ENCODE results near the gene CARD19.
"Not testable (repeated sequence)": the region's sequence is repeated elsewhere in the genome, so short reads cannot be mapped to it uniquely, and the experiment has no call there.

DNA sequence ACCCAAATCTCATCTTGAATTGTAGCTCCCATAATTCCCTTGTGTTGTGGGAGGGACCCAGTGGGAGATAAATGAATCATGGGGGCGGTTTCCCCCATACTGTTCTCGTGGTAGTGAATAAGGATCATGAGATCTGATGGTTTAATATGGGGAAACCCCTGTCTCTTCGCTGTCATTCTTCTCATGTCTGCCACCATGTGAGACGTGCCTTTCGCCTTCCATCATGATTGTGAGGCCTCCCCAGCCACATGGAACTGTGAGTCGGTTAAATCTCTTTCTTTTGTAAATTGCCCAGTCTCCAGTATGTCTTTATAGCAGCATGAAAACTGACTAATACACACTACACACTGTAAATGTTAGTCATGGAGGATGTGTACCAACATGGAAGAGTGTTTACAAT is 50.7 kb downstream of the CARD19 start:
- not testable (repeated sequence) for TF ChIP-seq CTCF (IDR thresholded peaks at IDR 0.05); EZH2 (IDR thresholded peaks at IDR 0.05; ENCODE audit: borderline replicate concordance, insufficient read depth, low read depth, low read length, poor library complexity, severe bottlenecking)
